Measurements from ENCODE around the gene GOLGA2.

DNA sequence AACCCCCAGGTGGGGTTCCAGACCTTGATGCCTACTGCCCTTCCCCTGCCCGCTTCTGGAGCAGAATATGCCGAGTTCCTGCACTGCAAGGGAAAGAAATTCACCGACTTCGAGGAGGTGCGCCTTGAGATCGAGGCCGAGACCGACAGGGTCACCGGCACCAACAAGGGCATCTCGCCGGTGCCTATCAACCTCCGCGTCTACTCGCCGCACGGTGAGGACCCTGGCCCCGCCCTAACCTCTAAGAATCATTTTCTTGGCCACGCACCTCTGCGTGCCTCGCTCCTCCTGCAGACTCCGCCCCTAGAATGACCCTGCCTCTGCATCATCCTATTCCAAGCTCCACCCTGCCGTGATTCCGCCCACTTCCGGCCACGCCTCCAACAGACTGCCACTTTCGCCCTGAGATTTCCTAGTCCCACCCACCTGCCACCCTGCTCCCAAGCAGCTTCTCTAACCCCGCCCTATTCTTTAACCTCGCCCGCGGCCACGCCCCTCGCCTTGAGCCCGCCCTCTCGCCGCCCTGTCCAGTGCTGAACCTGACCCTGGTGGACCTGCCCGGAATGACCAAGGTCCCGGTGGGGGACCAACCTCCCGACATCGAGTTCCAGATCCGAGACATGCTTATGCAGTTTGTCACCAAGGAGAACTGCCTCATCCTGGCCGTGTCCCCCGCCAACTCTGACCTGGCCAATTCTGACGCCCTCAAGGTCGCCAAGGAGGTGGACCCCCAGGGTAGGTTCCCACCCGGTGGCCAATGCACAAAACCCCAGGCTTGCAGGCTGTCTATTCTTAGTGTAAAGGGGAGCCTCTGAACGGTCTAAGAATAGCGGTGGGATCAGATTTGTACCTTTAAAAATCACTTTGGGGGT is 57.1 kb downstream of the GOLGA2 start:
- TF ChIP-seq, protein P1, sequence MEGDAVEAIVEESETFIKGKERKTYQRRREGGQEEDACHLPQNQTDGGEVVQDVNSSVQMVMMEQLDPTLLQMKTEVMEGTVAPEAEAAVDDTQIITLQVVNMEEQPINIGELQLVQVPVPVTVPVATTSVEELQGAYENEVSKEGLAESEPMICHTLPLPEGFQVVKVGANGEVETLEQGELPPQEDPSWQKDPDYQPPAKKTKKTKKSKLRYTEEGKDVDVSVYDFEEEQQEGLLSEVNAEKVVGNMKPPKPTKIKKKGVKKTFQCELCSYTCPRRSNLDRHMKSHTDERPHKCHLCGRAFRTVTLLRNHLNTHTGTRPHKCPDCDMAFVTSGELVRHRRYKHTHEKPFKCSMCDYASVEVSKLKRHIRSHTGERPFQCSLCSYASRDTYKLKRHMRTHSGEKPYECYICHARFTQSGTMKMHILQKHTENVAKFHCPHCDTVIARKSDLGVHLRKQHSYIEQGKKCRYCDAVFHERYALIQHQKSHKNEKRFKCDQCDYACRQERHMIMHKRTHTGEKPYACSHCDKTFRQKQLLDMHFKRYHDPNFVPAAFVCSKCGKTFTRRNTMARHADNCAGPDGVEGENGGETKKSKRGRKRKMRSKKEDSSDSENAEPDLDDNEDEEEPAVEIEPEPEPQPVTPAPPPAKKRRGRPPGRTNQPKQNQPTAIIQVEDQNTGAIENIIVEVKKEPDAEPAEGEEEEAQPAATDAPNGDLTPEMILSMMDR (IDR thresholded peaks at IDR 0.05 in 4 of 5, conservative IDR thresholded peaks at IDR 0.05 in 1 of 5), result peak in 2 of 5 experiments; percentile 12 to 14
- TF ChIP-seq POLR2A (IDR thresholded peaks at IDR 0.05), result no peak
